Measurements from ENCODE around the gene OR10A6. TPM values are rescaled to one million over a fixed set of nuclear protein-coding genes. Genes with fewer than 3 reads are reported as not detected.

The OR10A6 gene
- total and polyA plus RNA-seq, 2 of the 4 experiments (the other 2 are of a cell fraction): 0.19 TPM; not detected in 1

GRCh38 chr11:7894251-7894650 lies 36.8 kb downstream of the OR10A6 start (continued):
- TF ChIP-seq BHLHE40 (IDR thresholded peaks at IDR 0.05; ENCODE audit: low read depth, low read length) (no peak), CEBPB (IDR thresholded peaks at IDR 0.05; ENCODE audit: low read depth, low read length) (no peak), RFX5 (IDR thresholded peaks at IDR 0.05; ENCODE audit: low read depth, low read length) (no peak), POLR2A (IDR thresholded peaks at IDR 0.05; ENCODE audit: low read depth, low read length) (no peak), CHD1 (IDR thresholded peaks at IDR 0.05; ENCODE audit: low read depth, low read length) (no peak)

- Histone ChIP-seq H2AFZ (replicated peaks; ENCODE audit: low read length, poor library complexity) (peak overlapping the region; percentile 52), H2AK9ac (replicated peaks; ENCODE audit: low read depth, low read length, poor library complexity) (no peak overlapping the region), H4K91ac (ENCODE audit: insufficient read depth, low read depth, low read length) (peak overlapping the region; percentile 93), H3K4ac (ENCODE audit: low read depth, low read length) (peak overlapping the region; percentile 99), H4K5ac (ENCODE audit: low read depth, low read length) (peak overlapping the region; percentile 67), H3K14ac (replicated peaks; ENCODE audit: low read depth, low read length) (no peak overlapping the region), H3K27me3 (ENCODE audit: control insufficient read depth, insufficient read depth, low read length) (no peaks in the 10 kb centered on the region), H2BK20ac (ENCODE audit: low read depth, low read length) (peak overlapping the region; percentile 98; the same call in 1 of the 2 replicates), H3K9ac (ENCODE audit: low read depth, low read length) (no peak overlapping the region), H3K36me3 (ENCODE audit: control insufficient read depth, insufficient read depth, low read length) (no peaks in the 10 kb centered on the region), H3K4me1 (ENCODE audit: control insufficient read depth, insufficient read depth, low read length) (peaks cover 9% of the 10 kb centered on the region), H3K4me2 (ENCODE audit: low read depth, low read length) (no peak overlapping the region), H3K18ac (ENCODE audit: low read depth, low read length) (no peak overlapping the region), H4K20me1 (ENCODE audit: insufficient read depth, low read length) (no peaks in the 10 kb centered on the region), H2AK5ac (ENCODE audit: low read depth, low read length) (peak overlapping the region; percentile 79; the same call in 1 of the 2 replicates), H3K79me1 (ENCODE audit: low read depth in 1 of 2, low read length in 2 of 2) (no peaks in the 10 kb centered on the region), H3K56ac (ENCODE audit: extremely low read depth, insufficient read depth, low read length) (no peak overlapping the region), H2BK5ac (ENCODE audit: low read depth, low read length, poor library complexity, severe bottlenecking) (peak overlapping the region; percentile 11), H4K8ac (ENCODE audit: low read depth in 2 of 2, low read length in 2 of 2) (peak overlapping the region; percentile 96 to 100), H2BK120ac (ENCODE audit: low read depth, low read length) (peak overlapping the region; percentile 99), H3K9me3 (ENCODE audit: control insufficient read depth, insufficient read depth, low read length) (no peaks in the 10 kb centered on the region), H3K23ac (ENCODE audit: low read depth, low read length) (no peak overlapping the region; the same call in 1 of the 2 replicates), H3K4me3 (ENCODE audit: insufficient read depth, low read depth, low read length) (no peak overlapping the region), H3K27ac (ENCODE audit: insufficient read depth, low read length) (no peak overlapping the region), H2BK15ac (ENCODE audit: low read depth, low read length) (peak overlapping the region; percentile 84; the same call in 2 of the 3 replicates), H3K9me1 (ENCODE audit: insufficient read depth, low read length) (no peaks in the 10 kb centered on the region)
- ATAC-seq (ENCODE audit: low read depth): no peak
- WGBS, 2 experiments (ENCODE audit: extremely low coverage in 2 of 2, insufficient read length in 1 of 2): no CpG with 5 or more reads among the region's 2 CpGs
- in situ Hi-C loops (cut with MboI; ENCODE audit: low sequenced_read_pairs) (loop anchor here (5.0 to 25.0 kb wide), 3 partner anchors 99 to 331 kb away; no protein-coding TSS in a partner anchor), intact Hi-C loops (cut with micrococcal nuclease) (loop anchor here (5.0 to 10.0 kb wide), 3 partner anchors 74 to 319 kb away; partner anchors contain the start of gene NLRP10), dilution Hi-C loops (cut with HindIII; ENCODE audit: low sequenced_read_pairs, unreplicated experiment) (no loop called here)
- TF ChIP-seq CEBPB (IDR thresholded peaks at IDR 0.05; ENCODE audit: low read depth, low read length) (no peak), MAFK (IDR thresholded peaks at IDR 0.05; ENCODE audit: low read depth, low read length) (no peak), NFE2L2 (IDR thresholded peaks at IDR 0.05; ENCODE audit: low read depth, low read length) (no peak), FOS (IDR thresholded peaks at IDR 0.05; ENCODE audit: low read depth, low read length) (no peak), RCOR1 (IDR thresholded peaks at IDR 0.05; ENCODE audit: insufficient replicate concordance, low read length) (no peak), ELK1 (IDR thresholded peaks at IDR 0.05; ENCODE audit: borderline replicate concordance, low read depth, low read length) (no peak)
- no peak for DNase-seq
- ChIA-PET CTCF (interaction anchor here (0.6 to 4.7 kb wide), 6 partner anchors 9 to 98 kb away, joined by 3 to 51 read pairs (median 6); partner anchors contain the start of gene EIF3F), POLR2A (ENCODE audit: unreplicated experiment) (interaction anchor here (1.7 kb wide), 1 partner anchor 93 kb away, joined by 5 read pairs; the partner anchor contains the start of gene EIF3F)
- no TSS peak for BruUV-seq (replicated peaks)
Measured at GRCh38 chr11:7893796-7894195, 37.3 kb downstream of the OR10A6 start.

Data from IMR-90 (cell line).